Immature natural killer cell (primary cell): Measurements from ENCODE around the gene SLC12A4. TPM values are rescaled to one million over a fixed set of nuclear protein-coding genes. Genes with fewer than 3 reads are reported as not detected.
"Not testable (repeated sequence)": the region's sequence is repeated elsewhere in the genome, so short reads cannot be mapped to it uniquely, and the experiment has no call there.

Source experiments
- DNase-seq, 3 donors: peaks; one replicate each; pipeline ENCODE4 v3.0.0; 2022; ENCODE audit warnings: mixed read lengths in 1 of 3
- H3K27ac Mint-ChIP-seq, 6 donors: one replicate each; pipeline ENCODE4 v1.8.0; 2020; ENCODE audit warnings: mixed read lengths in 6 of 6, mild to moderate bottlenecking in 5 of 6, inconsistent platforms in 4 of 6, moderate library complexity in 3 of 6
- H3K27me3 Mint-ChIP-seq, 3 donors: one replicate each; pipeline ENCODE4 v1.8.0; 2020 to 2021; ENCODE audit warnings: low read depth in 3 of 3, mild to moderate bottlenecking in 3 of 3, mixed read lengths in 3 of 3, moderate library complexity in 3 of 3, inconsistent platforms in 1 of 3
- H3K36me3 Mint-ChIP-seq, 3 donors: one replicate each; pipeline ENCODE4 v1.8.0; 2020; ENCODE audit warnings: mixed read lengths in 3 of 3, inconsistent platforms in 2 of 3, mild to moderate bottlenecking in 2 of 3
- H3K4me1 Mint-ChIP-seq, 2 donors: one replicate each; pipeline ENCODE4 v1.8.0; 2020; ENCODE audit warnings: inconsistent platforms in 2 of 2, mild to moderate bottlenecking in 2 of 2, mixed read lengths in 2 of 2, moderate library complexity in 1 of 2
- H3K4me3 Mint-ChIP-seq, 5 donors: one replicate each; pipeline ENCODE4 v1.8.0; 2020; ENCODE audit warnings: mild to moderate bottlenecking in 5 of 5, mixed read lengths in 5 of 5, inconsistent platforms in 3 of 5, moderate library complexity in 3 of 5
- H3K9me3 Mint-ChIP-seq, 6 donors: one replicate each; pipeline ENCODE4 v1.8.0; 2020; ENCODE audit warnings: mild to moderate bottlenecking in 6 of 6, mixed read lengths in 6 of 6, inconsistent platforms in 4 of 6, moderate library complexity in 3 of 6
- polyA plus RNA-seq, 3 donors: library from polyadenylated mRNA; unstranded; fragments of 300-500 nt; fragmentation: Illumina TruSeq; gene quantifications; one replicate each; pipeline ENCODE4 v1.2.3, GENCODE V29; 2021

Gene SLC12A4
- 10 to 100 TPM in 1 of 3 donors, 1 to 10 TPM in 2; 5.1 to 10.5 (median 6.6) TPM for polyA plus RNA-seq

GRCh38 chr16:67968400-67969253, at the start of gene SLC12A4:
SLC12A4 (minus strand) TSS chr16:67968637; CDS start chr16:67968553, 84 bp downstream.
- Mint-ChIP-seq H3K36me3 (no peaks in the 10 kb centered on the region), H3K9me3 (no peaks in the 10 kb centered on the region), H3K4me1 (peaks cover 24 to 25% of the 10 kb centered on the region in 2 donors), H3K4me3 (peak within 1 kb of the TSS; percentile 89 to 96 (median 96)), H3K27me3 (peaks cover 2 to 9% (median 5%) of the 10 kb centered on the region in 3 donors), H3K27ac (peak within 1 kb of the TSS; percentile 88 to 96 (median 92))
- DNase-seq: peak; percentile 85 to 89 (median 85)

GRCh38 chr16:68015681-68016080, 47.2 kb upstream of the SLC12A4 start, which contains the start of gene DPEP2NB:
DPEP2NB (minus strand) TSS chr16:68015911; CDS start chr16:68015770, 141 bp downstream.
- no peak within 1 kb of the TSS for H3K4me3 Mint-ChIP-seq
- no peak for DNase-seq
- peak within 1 kb of the TSS in 1 of 6 donors; percentile 50 for H3K27ac Mint-ChIP-seq
- H3K4me1 Mint-ChIP-seq: peaks cover 12 to 15% of the 10 kb centered on the region in 2 donors
- no peaks in the 10 kb centered on the region for H3K36me3 Mint-ChIP-seq
- peaks cover 0 to under 1% (median 0%) of the 10 kb centered on the region in 3 donors for H3K27me3 Mint-ChIP-seq
- no peaks in the 10 kb centered on the region for H3K9me3 Mint-ChIP-seq

- peak in 1 of 3 donors; percentile 24 for DNase-seq
- H3K27ac Mint-ChIP-seq: peak overlapping the region in 5 of 6 donors; percentile 54 to 85 (median 78)
Observed at GRCh38 chr16:68013440-68013839, 45.0 kb upstream of the SLC12A4 start.

GRCh38 chr16:68009872-68010271, 41.4 kb upstream of the SLC12A4 start:
- H3K9me3 Mint-ChIP-seq, H3K27me3 Mint-ChIP-seq, DNase-seq, H3K4me3 Mint-ChIP-seq, H3K36me3 Mint-ChIP-seq: not testable (repeated sequence)
- peak overlapping the region in 5 of 6 donors; percentile 56 to 87 (median 69) for H3K27ac Mint-ChIP-seq
- H3K4me1 Mint-ChIP-seq: peaks cover 30 to 42% of the 10 kb centered on the region in 2 donors

More at GRCh38 chr16:68013440-68013839, 45.0 kb upstream of the SLC12A4 start:
- peak overlapping the region in 2 of 5 donors; percentile 1 to 23 for H3K4me3 Mint-ChIP-seq
- H3K36me3 Mint-ChIP-seq: no peaks in the 10 kb centered on the region
- no peaks in the 10 kb centered on the region for H3K9me3 Mint-ChIP-seq
- H3K27me3 Mint-ChIP-seq: peaks cover 0 to 2% (median 0%) of the 10 kb centered on the region in 3 donors
- peaks cover 12 to 19% of the 10 kb centered on the region in 2 donors for H3K4me1 Mint-ChIP-seq

- no peak overlapping the region for H3K4me3 Mint-ChIP-seq
- H3K27me3 Mint-ChIP-seq: peaks cover 0 to 5% (median 3%) of the 10 kb centered on the region in 3 donors
- H3K27ac Mint-ChIP-seq: peak overlapping the region; percentile 37 to 87 (median 66)
- H3K36me3 Mint-ChIP-seq: no peaks in the 10 kb centered on the region
- DNase-seq: no peak
- no peaks in the 10 kb centered on the region for H3K9me3 Mint-ChIP-seq
- peaks cover 31 to 45% of the 10 kb centered on the region in 2 donors for H3K4me1 Mint-ChIP-seq
Observed at GRCh38 chr16:68009157-68009735, 40.8 kb upstream of the SLC12A4 start.

GRCh38 chr16:68005786-68006286, 37.4 kb upstream of the SLC12A4 start:
- H3K4me1 Mint-ChIP-seq: peaks cover 28 to 41% of the 10 kb centered on the region in 2 donors
- H3K27me3 Mint-ChIP-seq: peaks cover 0 to 5% (median 3%) of the 10 kb centered on the region in 3 donors
- DNase-seq: peak; percentile 75 to 85 (median 82)
- peak overlapping the region; percentile 62 to 86 (median 77) for H3K4me3 Mint-ChIP-seq
- H3K36me3 Mint-ChIP-seq: no peaks in the 10 kb centered on the region
- peak overlapping the region; percentile 92 to 100 (median 99) for H3K27ac Mint-ChIP-seq
- H3K9me3 Mint-ChIP-seq: no peaks in the 10 kb centered on the region

- peak overlapping the region; percentile 92 to 100 (median 99) for H3K27ac Mint-ChIP-seq
- peak overlapping the region; percentile 62 to 86 (median 77) for H3K4me3 Mint-ChIP-seq
- H3K9me3 Mint-ChIP-seq: no peaks in the 10 kb centered on the region
- no peaks in the 10 kb centered on the region for H3K36me3 Mint-ChIP-seq
- peaks cover 34 to 42% of the 10 kb centered on the region in 2 donors for H3K4me1 Mint-ChIP-seq
- H3K27me3 Mint-ChIP-seq: peaks cover 0 to 5% (median 2%) of the 10 kb centered on the region in 3 donors
- DNase-seq: peak in 1 of 3 donors; percentile 8
Observed at GRCh38 chr16:68005211-68005610, 36.8 kb upstream of the SLC12A4 start.

- no peak overlapping the region for H3K4me3 Mint-ChIP-seq
Observed at GRCh38 chr16:68003031-68003430, 34.6 kb upstream of the SLC12A4 start.

GRCh38 chr16:68000450-68000849, 32.0 kb upstream of the SLC12A4 start:
- Mint-ChIP-seq H3K9me3 (no peaks in the 10 kb centered on the region), H3K27me3 (peaks cover under 1 to 5% (median 4%) of the 10 kb centered on the region in 3 donors), H3K4me1 (peaks cover 53 to 59% of the 10 kb centered on the region in 2 donors), H3K4me3 (peak overlapping the region; percentile 68 to 93 (median 86)), H3K27ac (peak overlapping the region; percentile 87 to 98 (median 92)), H3K36me3 (peaks cover 0 to 6% (median 6%) of the 10 kb centered on the region in 3 donors)
- no peak for DNase-seq

More at GRCh38 chr16:68003031-68003430, 34.6 kb upstream of the SLC12A4 start:
- Mint-ChIP-seq H3K27ac (peak overlapping the region in 2 of 6 donors; percentile 62 to 65), H3K27me3 (peaks cover 2 to 9% (median 5%) of the 10 kb centered on the region in 3 donors), H3K36me3 (peaks cover 0 to 6% (median 6%) of the 10 kb centered on the region in 3 donors), H3K4me1 (peaks cover 50 to 55% of the 10 kb centered on the region in 2 donors), H3K9me3 (no peaks in the 10 kb centered on the region)
- DNase-seq: no peak

- peaks cover 52 to 59% of the 10 kb centered on the region in 2 donors for H3K4me1 Mint-ChIP-seq
- peak overlapping the region; percentile 84 to 93 (median 87) for H3K4me3 Mint-ChIP-seq
- peaks cover 2 to 5% (median 4%) of the 10 kb centered on the region in 3 donors for H3K27me3 Mint-ChIP-seq
- no peaks in the 10 kb centered on the region for H3K9me3 Mint-ChIP-seq
- no peak for DNase-seq
- peaks cover 0 to 6% (median 6%) of the 10 kb centered on the region in 3 donors for H3K36me3 Mint-ChIP-seq
- H3K27ac Mint-ChIP-seq: peak overlapping the region; percentile 87 to 98 (median 92)
Observed at GRCh38 chr16:67999985-68000384, 31.5 kb upstream of the SLC12A4 start.

GRCh38 chr16:67998779-67999688, 30.6 kb upstream of the SLC12A4 start, which contains the start of gene DPEP2:
DPEP2 (minus strand) TSS chr16:67999484; CDS start chr16:67993212, 6,272 bp downstream.
- peak; percentile 60 to 68 (median 64) for DNase-seq
- H3K4me3 Mint-ChIP-seq: peak within 1 kb of the TSS; percentile 84 to 93 (median 87)
- H3K4me1 Mint-ChIP-seq: peaks cover 55 to 62% of the 10 kb centered on the region in 2 donors

GRCh38 chr16:67998231-67998778, 29.9 kb upstream of the SLC12A4 start:
- not testable (repeated sequence) for DNase-seq, H3K36me3 Mint-ChIP-seq, H3K9me3 Mint-ChIP-seq, H3K27me3 Mint-ChIP-seq
- peak overlapping the region; percentile 84 to 93 (median 87) for H3K4me3 Mint-ChIP-seq
- peaks cover 62 to 70% of the 10 kb centered on the region in 2 donors for H3K4me1 Mint-ChIP-seq
- peak overlapping the region; percentile 87 to 98 (median 92) for H3K27ac Mint-ChIP-seq

More at GRCh38 chr16:67998779-67999688, 30.6 kb upstream of the SLC12A4 start, which contains the start of gene DPEP2:
- not testable (repeated sequence) for H3K9me3 Mint-ChIP-seq, H3K36me3 Mint-ChIP-seq, H3K27me3 Mint-ChIP-seq
- peak within 1 kb of the TSS; percentile 87 to 98 (median 92) for H3K27ac Mint-ChIP-seq
